Activated T-cell treated with anti-CD3 and anti-CD28 coated beads for 24 hours (primary cell): ENCODE data around the gene PEX11A.
A peak's percentile ranks its signal among the peaks of the same experiment; 100 is the strongest.
"Not testable (repeated sequence)": the region's sequence is repeated elsewhere in the genome, so short reads cannot be mapped to it uniquely, and the experiment has no call there.

Experiments
- DNase-seq: peaks from one replicate; pipeline ENCODE4 v3.0.0-alpha.2; 2020; ENCODE audit warnings: low read depth

PEX11A gene, protein sequence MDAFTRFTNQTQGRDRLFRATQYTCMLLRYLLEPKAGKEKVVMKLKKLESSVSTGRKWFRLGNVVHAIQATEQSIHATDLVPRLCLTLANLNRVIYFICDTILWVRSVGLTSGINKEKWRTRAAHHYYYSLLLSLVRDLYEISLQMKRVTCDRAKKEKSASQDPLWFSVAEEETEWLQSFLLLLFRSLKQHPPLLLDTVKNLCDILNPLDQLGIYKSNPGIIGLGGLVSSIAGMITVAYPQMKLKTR

DNA sequence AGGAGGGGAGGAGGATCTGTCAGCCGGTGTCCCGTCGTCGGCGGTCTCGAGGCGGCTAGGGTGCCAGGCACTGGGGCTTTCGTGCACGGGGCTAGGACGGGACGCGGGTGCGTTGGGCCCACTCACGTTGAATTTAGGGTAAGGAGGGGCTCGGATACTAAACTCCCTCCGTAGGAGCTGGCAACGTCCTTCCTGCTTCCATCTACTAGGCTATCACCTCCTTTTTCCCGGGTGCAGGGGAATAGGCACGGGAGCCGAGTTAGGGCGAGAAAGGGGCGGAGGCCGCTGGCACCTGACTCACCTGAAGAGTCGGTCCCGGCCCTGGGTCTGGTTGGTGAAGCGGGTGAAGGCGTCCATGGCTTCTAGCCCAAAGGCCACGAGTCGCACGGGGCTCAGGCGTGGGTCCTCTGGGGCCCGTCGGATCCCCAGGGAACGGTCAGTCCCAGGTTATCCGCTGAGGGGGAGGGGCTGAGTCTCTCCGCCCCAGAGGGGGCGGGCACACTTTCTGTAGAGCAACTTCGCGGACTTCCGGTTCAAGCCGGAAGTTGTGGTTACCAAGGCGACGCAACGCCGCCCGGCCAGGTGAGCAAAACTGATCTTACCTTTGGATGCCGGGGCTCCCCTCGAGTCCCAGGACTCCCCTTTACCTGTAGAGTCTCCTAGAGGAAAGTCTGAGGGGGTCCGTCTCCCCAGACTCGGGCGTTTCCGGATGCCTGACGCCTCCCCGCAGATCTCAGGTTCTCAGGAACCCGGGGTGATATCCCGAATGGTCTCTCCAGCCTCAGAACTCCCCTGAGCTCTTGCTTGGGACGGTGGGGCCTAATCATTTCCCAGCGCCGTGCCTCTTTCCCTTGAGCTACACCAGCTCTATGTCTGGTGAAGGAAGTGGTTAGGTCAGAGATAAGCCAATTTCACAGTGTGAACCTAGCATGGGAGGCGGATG is at the start of gene PEX11A, which contains the start of gene WDR93:
Gene PEX11A (minus strand): TSS at position 479 of the 943 bp plus-strand sequence. CDS start 122 bp downstream, at position 357.
Gene WDR93 (plus strand): TSS at position 536 of the 943 bp plus-strand sequence. CDS start 10,936 bp downstream, outside the sequence.
- DNase-seq, result peak; percentile 71

GRCh38 chr15:89740137-89740536 is 49.6 kb upstream of the PEX11A start:
- DNase-seq, result peak; percentile 48

- DNase-seq, result no peak
Measured at GRCh38 chr15:89735773-89736172, 45.2 kb upstream of the PEX11A start.

GRCh38 chr15:89732451-89733172 is 42.1 kb upstream of the PEX11A start:
- no peak for DNase-seq

DNA sequence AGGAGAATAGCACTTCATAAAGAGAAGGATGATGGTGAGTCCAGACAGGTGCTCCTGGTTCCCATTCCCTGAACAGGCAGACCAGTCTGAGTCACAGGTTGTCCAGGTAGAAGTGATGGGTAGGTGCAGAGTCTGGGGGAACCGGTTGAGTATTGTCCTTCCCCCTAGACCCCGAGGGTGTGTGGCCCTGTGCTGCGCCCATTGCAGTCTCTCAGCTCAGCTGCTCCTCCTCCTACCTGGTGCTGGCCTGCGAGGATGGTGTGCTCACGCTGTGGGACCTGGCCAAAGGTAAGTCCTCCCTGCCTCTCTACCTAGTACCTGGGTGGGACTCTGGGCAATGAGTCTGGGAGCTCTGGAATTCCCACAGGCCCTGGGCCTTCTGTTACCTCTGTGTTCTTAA is 40.7 kb upstream of the PEX11A start:
- no peak for DNase-seq

DNA sequence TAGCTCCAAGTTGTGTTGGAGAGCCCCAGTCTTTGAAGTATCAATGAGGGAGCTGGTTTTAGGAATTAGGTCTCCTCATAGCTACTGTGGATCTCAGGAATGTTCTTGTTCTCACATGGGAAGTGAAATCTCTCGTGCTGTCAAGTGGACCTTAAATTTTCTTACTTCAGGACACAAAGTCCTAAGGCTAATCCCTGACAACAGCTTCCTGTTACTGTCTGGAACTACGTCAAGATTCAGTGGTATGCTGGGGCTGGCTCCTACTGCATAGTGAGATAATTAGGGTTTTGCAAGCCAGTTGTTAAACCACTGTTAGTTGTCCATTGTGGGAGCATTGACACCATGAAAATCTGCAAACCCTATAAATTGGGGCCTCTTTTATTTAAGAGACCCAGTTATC is 37.7 kb upstream of the PEX11A start:
- DNase-seq, result no peak

GRCh38 chr15:89725064-89725463 is 34.5 kb upstream of the PEX11A start:
- DNase-seq, result no peak

DNA sequence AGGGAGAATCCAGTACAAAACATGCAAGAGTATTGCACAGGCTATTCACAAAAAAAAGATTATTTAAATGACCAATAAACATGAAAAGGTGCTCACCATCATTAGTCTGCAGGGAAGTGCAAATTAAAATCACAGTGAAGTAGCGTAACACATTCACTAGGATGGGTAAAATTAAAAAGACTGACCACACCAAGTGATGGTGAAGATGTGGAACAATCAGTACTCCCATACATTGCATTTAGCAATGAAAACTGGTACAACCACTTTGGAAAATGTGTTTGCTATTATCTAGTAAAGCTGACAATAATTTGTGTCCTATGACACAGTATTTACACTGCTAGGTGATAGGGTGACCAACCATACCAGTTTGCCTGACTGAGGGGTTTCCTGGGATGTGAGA is 34.1 kb upstream of the PEX11A start:
- no peak for DNase-seq

- DNase-seq, result no peak
Measured at GRCh38 chr15:89723031-89723430, 32.5 kb upstream of the PEX11A start.

GRCh38 chr15:89714775-89715174 is 24.2 kb upstream of the PEX11A start:
- no peak for DNase-seq

DNA sequence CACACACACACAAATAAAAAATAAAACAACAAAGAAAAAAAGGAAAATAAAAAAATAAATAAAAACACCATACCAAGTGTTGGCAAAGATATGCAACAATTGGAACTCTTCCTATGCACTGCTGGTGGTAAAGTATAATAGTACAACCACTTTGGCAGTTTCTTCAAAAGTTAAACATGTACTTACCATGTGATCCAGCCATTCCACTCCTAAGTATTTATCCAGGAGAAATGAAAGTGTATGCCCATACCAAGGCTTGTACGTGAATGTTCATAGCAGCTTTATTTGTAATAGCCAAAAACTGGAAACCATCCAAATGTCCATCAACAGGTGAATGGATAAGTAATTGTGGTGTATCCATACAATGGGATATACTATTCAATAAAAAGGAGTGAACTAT is 17.0 kb upstream of the PEX11A start:
- DNase-seq, result no peak

DNA sequence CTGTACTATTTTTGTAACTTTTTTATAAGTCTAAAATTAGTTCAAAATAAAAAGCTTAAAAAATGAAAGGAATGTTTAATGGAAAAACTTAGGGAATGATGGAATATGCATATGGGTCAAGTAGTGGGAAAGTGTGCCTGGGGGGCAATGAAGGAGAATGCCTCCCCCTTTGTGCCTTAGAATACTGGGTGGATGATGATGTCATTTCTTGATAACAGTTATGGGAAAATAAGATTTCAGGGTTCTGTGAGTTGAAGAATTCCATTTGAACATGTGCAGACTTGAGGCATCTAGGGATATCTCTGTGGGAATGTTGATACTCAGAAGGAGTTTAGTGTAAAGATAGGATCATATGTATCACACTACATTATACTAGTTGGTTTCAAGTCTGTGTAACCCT is 13.9 kb upstream of the PEX11A start:
- DNase-seq, result no peak

DNA sequence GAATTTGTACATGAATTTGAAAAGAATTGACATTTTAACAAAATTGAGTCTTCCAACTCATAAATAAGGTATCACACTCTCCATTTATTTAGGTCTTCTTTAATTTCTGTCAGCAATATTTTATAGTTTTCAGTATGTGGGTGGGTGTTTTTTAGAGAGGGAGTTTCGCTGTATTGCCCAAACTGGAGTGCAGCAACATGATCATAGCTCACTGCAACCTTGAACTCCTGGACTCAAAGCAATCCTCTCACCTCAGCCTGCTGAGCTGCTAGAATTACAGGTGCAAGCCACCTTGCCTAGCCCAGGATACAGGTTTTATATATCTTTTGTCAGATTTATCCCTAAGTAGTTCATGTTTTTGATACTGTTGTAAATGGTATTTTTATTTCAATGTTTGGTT is 4.6 kb upstream of the PEX11A start:
- DNase-seq, result no peak

DNA sequence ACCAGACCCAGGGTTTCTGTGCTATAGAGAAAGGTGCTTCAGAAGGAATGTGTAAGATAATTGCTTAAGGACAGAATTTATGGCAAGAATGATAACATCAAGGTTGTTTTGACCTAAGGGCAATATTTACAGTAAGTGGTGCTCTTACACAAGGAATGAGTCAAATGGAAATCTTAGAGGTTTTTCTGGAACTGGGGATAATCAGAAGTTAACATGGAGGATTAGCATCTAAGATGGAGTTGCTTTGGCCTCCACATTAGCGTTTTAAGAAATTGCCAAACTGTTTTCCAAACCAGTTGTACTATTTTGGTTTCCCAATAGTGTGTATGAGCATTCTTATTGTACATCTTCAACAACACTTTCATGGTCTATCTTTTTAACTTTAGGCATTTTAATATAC is 3.1 kb upstream of the PEX11A start:
- DNase-seq, result no peak

DNA sequence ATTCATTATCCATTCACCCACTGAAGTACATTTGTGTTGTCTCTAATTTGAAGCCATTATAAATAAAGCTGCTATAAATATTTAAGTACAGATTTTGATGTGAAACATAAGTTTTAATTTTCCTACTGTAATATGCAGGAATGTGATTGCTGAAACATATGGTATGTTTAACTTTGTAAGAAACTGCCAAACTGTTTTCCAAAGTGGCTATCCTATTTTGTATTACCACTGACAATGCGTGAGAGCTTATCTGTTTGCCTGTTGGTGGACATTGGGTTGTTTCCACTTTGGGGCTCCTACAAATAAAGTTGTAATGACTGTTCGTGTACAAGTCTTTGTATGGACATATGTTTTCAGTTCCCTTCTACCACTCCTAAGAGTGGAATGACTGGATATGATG is 2.5 kb upstream of the PEX11A start:
- no peak for DNase-seq

DNA sequence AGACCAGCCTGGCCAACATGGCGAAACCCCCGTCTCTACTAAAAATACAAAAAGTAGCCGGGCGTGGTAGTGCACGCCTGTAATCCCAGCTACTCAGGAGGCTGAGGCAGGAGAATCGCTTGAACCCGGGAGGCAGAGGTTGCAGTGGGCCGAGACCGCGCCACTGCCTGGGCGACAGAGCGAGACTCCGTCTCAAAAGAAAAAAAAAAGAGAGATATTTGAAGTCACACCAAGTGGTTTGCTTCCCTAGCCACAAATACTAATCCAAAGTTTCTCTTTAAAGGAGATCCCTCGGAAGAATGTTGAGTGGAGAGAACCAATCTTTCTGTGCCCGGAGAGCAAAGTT is 651 bp downstream of the PEX11A start:
- not testable (repeated sequence) for DNase-seq

- DNase-seq, result no peak
Measured at GRCh38 chr15:89686522-89686921, 4.0 kb downstream of the PEX11A start.

- no peak for DNase-seq
Measured at GRCh38 chr15:89685995-89686394, 4.6 kb downstream of the PEX11A start.

GRCh38 chr15:89681146-89681545 is 9.4 kb downstream of the PEX11A start:
- DNase-seq, result no peak

DNA sequence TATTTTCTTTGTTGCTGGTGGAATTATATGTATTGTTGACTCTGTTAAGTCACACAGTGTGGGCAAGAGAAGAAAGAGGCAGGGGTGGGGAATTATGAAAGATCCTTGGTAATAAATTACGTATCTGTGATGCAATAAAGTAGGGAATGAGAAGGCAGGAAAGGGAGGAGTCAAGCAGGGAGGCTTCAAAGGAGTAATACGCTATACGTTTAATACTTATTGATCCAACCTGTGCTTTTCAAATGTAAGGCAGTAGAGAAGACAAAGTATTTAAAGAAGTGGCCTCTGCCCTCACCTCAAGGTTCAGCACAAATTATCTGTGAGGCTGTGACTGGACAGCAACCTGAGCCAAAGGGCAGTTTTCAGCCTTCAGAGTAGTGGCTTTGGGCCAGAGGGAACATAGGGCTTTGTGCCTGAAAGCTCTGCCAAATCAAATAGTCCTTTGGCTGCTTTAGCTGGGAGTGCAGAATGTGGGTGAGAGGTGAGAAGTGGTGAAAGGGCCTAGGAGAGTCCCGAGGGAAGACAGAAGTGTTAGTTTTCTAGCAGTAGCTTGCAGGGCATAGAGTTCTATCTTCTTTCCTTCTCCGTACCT is 10.2 kb downstream of the PEX11A start:
- no peak for DNase-seq

DNA sequence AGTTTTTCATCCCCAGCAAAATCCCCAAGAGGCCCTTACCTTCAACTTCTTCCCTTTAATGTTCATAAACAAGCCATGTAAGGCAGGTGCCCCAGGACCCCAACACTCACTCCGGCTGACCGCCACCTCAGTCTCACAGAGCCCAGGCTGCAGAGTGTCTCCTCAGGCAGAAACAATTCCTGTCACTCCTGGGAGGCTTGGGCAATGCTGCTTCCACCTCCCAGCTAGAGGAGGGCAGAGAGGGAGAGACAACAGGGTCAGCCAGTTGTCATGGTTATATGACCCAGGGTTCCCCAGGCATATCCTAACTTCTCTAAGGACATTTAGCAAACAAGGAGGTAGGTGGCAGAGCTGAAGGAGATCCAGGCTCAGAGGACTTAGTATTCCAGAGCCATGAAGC is 11.3 kb downstream of the PEX11A start, which contains the start of gene PLIN1:
Gene PLIN1 (minus strand): TSS at position 156 of the 400 bp plus-strand sequence. CDS start 1,878 bp downstream, outside the sequence.
- DNase-seq, result no peak

DNA sequence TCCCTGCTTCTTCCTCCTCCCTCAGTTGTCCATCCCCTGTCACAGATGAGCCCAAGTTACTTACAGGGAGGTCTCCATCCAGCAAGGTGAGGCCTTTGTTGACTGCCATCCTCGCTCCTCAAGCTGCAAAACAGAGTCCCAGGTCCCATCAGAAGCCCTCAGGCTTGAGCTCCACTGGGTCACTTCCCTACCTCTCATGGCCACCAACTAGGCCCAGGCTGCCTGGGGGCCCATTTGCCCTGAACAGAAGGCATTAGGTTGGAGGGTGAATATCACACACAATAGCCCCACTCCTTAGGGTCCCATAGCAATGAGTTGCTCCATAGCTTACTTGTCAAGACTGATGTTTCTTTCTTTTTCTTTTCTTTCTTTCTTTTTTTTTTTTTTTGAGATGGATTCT is 13.2 kb downstream of the PEX11A start:
- DNase-seq, result no peak
